Measurements from ENCODE around the gene TRAF2. TPM values are rescaled to one million over a fixed set of nuclear protein-coding genes. Genes with fewer than 3 reads are reported as not detected.
"Not testable (repeated sequence)": the region's sequence is repeated elsewhere in the genome, so short reads cannot be mapped to it uniquely, and the experiment has no call there.

Gene TRAF2
- total RNA-seq, 1 donor from 2014 or later, result 14.4 TPM

GRCh38 chr9:136840140-136840876, 46.0 kb upstream of the TRAF2 start:
- Histone ChIP-seq H3K4me1 (ENCODE audit: insufficient read depth, low read length) (peaks cover 13% of the 10 kb centered on the region), H3K27ac (ENCODE audit: low read depth, low read length) (no peak overlapping the region), H2AFZ (ENCODE audit: low read depth, low read length) (no peak overlapping the region), H3K4me3 (ENCODE audit: insufficient read depth, low read depth, low read length) (no peak overlapping the region), H3K79me2 (ENCODE audit: insufficient read depth, low read length) (no peaks in the 10 kb centered on the region), H3K9me3 (ENCODE audit: insufficient read depth, low read depth, low read length) (peaks cover 2% of the 10 kb centered on the region), H3K27me3 (ENCODE audit: insufficient read depth, low read length) (no peaks in the 10 kb centered on the region), H3K36me3 (ENCODE audit: insufficient read depth, low read length) (no peaks in the 10 kb centered on the region), H3K4me2 (ENCODE audit: low read length) (no peak overlapping the region), H3K9ac (ENCODE audit: low read length) (no peak overlapping the region), H4K20me1 (ENCODE audit: insufficient read depth, low read length) (peaks cover 15% of the 10 kb centered on the region)
- peak overlapping the region; percentile 74 for H3K4me3 Mint-ChIP-seq (ENCODE audit: unreplicated experiment)
- no peaks in the 10 kb centered on the region for H3K27me3 Mint-ChIP-seq (ENCODE audit: low read depth, unreplicated experiment)
- no peaks in the 10 kb centered on the region for H3K9me3 Mint-ChIP-seq (ENCODE audit: unreplicated experiment)
- FAIRE-seq, result no peak
- TF ChIP-seq EZH2 (IDR thresholded peaks at IDR 0.05; ENCODE audit: insufficient read depth, low read length), result no peak
- TF ChIP-seq CTCF (IDR thresholded peaks at IDR 0.05; ENCODE audit: insufficient read depth, low read depth, low read length), result no peak
- H3K4me1 Mint-ChIP-seq (ENCODE audit: low read depth, unreplicated experiment), result peaks cover 12% of the 10 kb centered on the region
- H3K36me3 Mint-ChIP-seq (ENCODE audit: low read depth, unreplicated experiment), result no peaks in the 10 kb centered on the region
- no peak for DNase-seq (ENCODE audit: low read depth)
- no peak overlapping the region for H3K27ac Mint-ChIP-seq (ENCODE audit: unreplicated experiment)

- H3K4me3 ChIP-seq (ENCODE audit: insufficient read depth, low read depth, low read length), result no peak overlapping the region
- peak overlapping the region; percentile 54 for H3K4me3 Mint-ChIP-seq (ENCODE audit: unreplicated experiment)
- H3K27me3 Mint-ChIP-seq (ENCODE audit: low read depth, unreplicated experiment), result no peaks in the 10 kb centered on the region
- H3K79me2 ChIP-seq (ENCODE audit: insufficient read depth, low read length), result no peaks in the 10 kb centered on the region
- no peak overlapping the region for H3K9ac ChIP-seq (ENCODE audit: low read length)
- no peak overlapping the region for H3K27ac ChIP-seq (ENCODE audit: low read depth, low read length)
- peaks cover 15% of the 10 kb centered on the region for H4K20me1 ChIP-seq (ENCODE audit: insufficient read depth, low read length)
- no peaks in the 10 kb centered on the region for H3K27me3 ChIP-seq (ENCODE audit: insufficient read depth, low read length)
- FAIRE-seq, result no peak
- peaks cover 3% of the 10 kb centered on the region for H3K9me3 ChIP-seq (ENCODE audit: insufficient read depth, low read depth, low read length)
- H2AFZ ChIP-seq (ENCODE audit: low read depth, low read length), result no peak overlapping the region
- peak; percentile 36 for DNase-seq (ENCODE audit: low read depth)
- H3K36me3 ChIP-seq (ENCODE audit: insufficient read depth, low read length), result no peaks in the 10 kb centered on the region
- H3K4me1 ChIP-seq (ENCODE audit: insufficient read depth, low read length), result peaks cover 13% of the 10 kb centered on the region
- peaks cover 12% of the 10 kb centered on the region for H3K4me1 Mint-ChIP-seq (ENCODE audit: low read depth, unreplicated experiment)
- H3K4me2 ChIP-seq (ENCODE audit: low read length), result peak overlapping the region; percentile 46
- no peak overlapping the region for H3K27ac Mint-ChIP-seq (ENCODE audit: unreplicated experiment)
- TF ChIP-seq EZH2 (IDR thresholded peaks at IDR 0.05; ENCODE audit: insufficient read depth, low read length), result no peak
- TF ChIP-seq CTCF (IDR thresholded peaks at IDR 0.05; ENCODE audit: insufficient read depth, low read depth, low read length), result no peak
- H3K36me3 Mint-ChIP-seq (ENCODE audit: low read depth, unreplicated experiment), result no peaks in the 10 kb centered on the region
- no peaks in the 10 kb centered on the region for H3K9me3 Mint-ChIP-seq (ENCODE audit: unreplicated experiment)
Observed at GRCh38 chr9:136840877-136841645, 45.3 kb upstream of the TRAF2 start.

- not testable (repeated sequence) for H3K36me3 ChIP-seq (ENCODE audit: insufficient read depth, low read length); H2AFZ ChIP-seq (ENCODE audit: low read depth, low read length); H3K4me3 ChIP-seq (ENCODE audit: insufficient read depth, low read depth, low read length); H3K27ac ChIP-seq (ENCODE audit: low read depth, low read length); H3K27me3 ChIP-seq (ENCODE audit: insufficient read depth, low read length); H3K9ac ChIP-seq (ENCODE audit: low read length); H3K9me3 ChIP-seq (ENCODE audit: insufficient read depth, low read depth, low read length); H3K79me2 ChIP-seq (ENCODE audit: insufficient read depth, low read length); DNase-seq (ENCODE audit: low read depth); FAIRE-seq; H3K27me3 Mint-ChIP-seq (ENCODE audit: low read depth, unreplicated experiment); H3K9me3 Mint-ChIP-seq (ENCODE audit: unreplicated experiment); H3K36me3 Mint-ChIP-seq (ENCODE audit: low read depth, unreplicated experiment)
- H3K4me1 ChIP-seq (ENCODE audit: insufficient read depth, low read length), result peaks cover 13% of the 10 kb centered on the region
- Mint-ChIP-seq H3K4me3 (ENCODE audit: unreplicated experiment) (peak overlapping the region; percentile 76), H3K27ac (ENCODE audit: unreplicated experiment) (peak overlapping the region; percentile 18), H3K4me1 (ENCODE audit: low read depth, unreplicated experiment) (peaks cover 12% of the 10 kb centered on the region)
- peaks cover 15% of the 10 kb centered on the region for H4K20me1 ChIP-seq (ENCODE audit: insufficient read depth, low read length)
- H3K4me2 ChIP-seq (ENCODE audit: low read length), result peak overlapping the region; percentile 87
Observed at GRCh38 chr9:136841646-136842379, 44.5 kb upstream of the TRAF2 start.

Data from astrocyte (in vitro differentiated cells and primary cell).